HepG2 (cell line): Measurements from ENCODE around the gene TDP2. TPM values are rescaled to one million over a fixed set of nuclear protein-coding genes. Genes with fewer than 3 reads are reported as not detected.
A peak's percentile ranks its signal among the peaks of the same experiment; 100 is the strongest.

Source experiments
- CREB3 ChIP-seq: sonication (generic); formaldehyde crosslinking; IDR thresholded peaks from 2 replicates; pipeline ENCODE4 v1.5.0; 2020; ENCODE audit warnings: missing genetic modification reagents
- GTF3A ChIP-seq: sonication (generic); formaldehyde crosslinking; conservative IDR thresholded peaks from 2 replicates; pipeline ENCODE4 v1.4.0; 2020; ENCODE audit warnings: mild to moderate bottlenecking, missing genetic modification reagents
- HIC2 ChIP-seq: sonication (generic); formaldehyde crosslinking; IDR thresholded peaks from 2 replicates; pipeline ENCODE4 v1.9.0; 2022; ENCODE audit warnings: low read depth, missing genetic modification reagents
- HNRNPLL ChIP-seq: fragments of 200-400 bp; formaldehyde crosslinking; IDR thresholded peaks from 2 replicates; pipeline ENCODE4 v1.6.1; 2017; ENCODE audit warnings: mild to moderate bottlenecking, low read depth, low read length; ENCODE audit not compliant: poor library complexity, severe bottlenecking
- HOXA5 ChIP-seq: sonication (generic); formaldehyde crosslinking; IDR thresholded peaks from 2 replicates; pipeline ENCODE4 v1.4.0; 2020; ENCODE audit warnings: missing genetic modification reagents
- IKZF1 ChIP-seq: fragments of 450-650 bp; IDR thresholded peaks from 2 replicates; pipeline ENCODE4 v1.7.1; 2016
- IKZF4 ChIP-seq: sonication (generic); formaldehyde crosslinking; IDR thresholded peaks from 2 replicates; pipeline ENCODE4 v1.5.1; 2020; ENCODE audit warnings: borderline replicate concordance, mild to moderate bottlenecking, low read depth, missing genetic modification reagents; ENCODE audit errors: not compliant biosample characterization
- IRF9 ChIP-seq: sonication (generic); formaldehyde crosslinking; IDR thresholded peaks from 2 replicates; pipeline ENCODE4 v1.8.0; 2022; ENCODE audit warnings: missing genetic modification reagents, mild to moderate bottlenecking, borderline replicate concordance
- KLF12 ChIP-seq: sonication (generic); formaldehyde crosslinking; IDR thresholded peaks from 2 replicates; pipeline ENCODE4 v1.4.0; 2020; ENCODE audit warnings: missing genetic modification reagents, borderline replicate concordance
- NFKBIZ ChIP-seq: IDR thresholded peaks from 2 replicates; pipeline ENCODE4 v1.6.1; 2018; ENCODE audit warnings: missing genetic modification reagents, missing compliant biosample characterization
- PHB2 ChIP-seq: fragments of 450-650 bp; IDR thresholded peaks from 2 replicates; pipeline ENCODE4 v1.6.1; 2018; ENCODE audit not compliant: partially characterized antibody
- RBAK ChIP-seq: sonication (generic); formaldehyde crosslinking; IDR thresholded peaks from 2 replicates; pipeline ENCODE4 v1.5.1; 2020; ENCODE audit warnings: mild to moderate bottlenecking, missing genetic modification reagents
- REXO4 ChIP-seq: sonication (generic); formaldehyde crosslinking; IDR thresholded peaks from 2 replicates; pipeline ENCODE4 v1.8.0; 2022; ENCODE audit warnings: missing genetic modification reagents, mild to moderate bottlenecking, borderline replicate concordance
- ZBTB34 ChIP-seq: sonication (generic); formaldehyde crosslinking; IDR thresholded peaks from 2 replicates; pipeline ENCODE4 v1.8.0; 2022; ENCODE audit warnings: mild to moderate bottlenecking, missing genetic modification reagents
- ZFP90 ChIP-seq: sonication (generic); formaldehyde crosslinking; IDR thresholded peaks from 2 replicates; pipeline ENCODE4 v1.8.0; 2022; ENCODE audit warnings: missing genetic modification reagents, mild to moderate bottlenecking, inconsistent platforms, borderline replicate concordance
- ZNF24 ChIP-seq: fragments of 450-650 bp; IDR thresholded peaks from 2 replicates; pipeline ENCODE4 v1.6.1; 2017; ENCODE audit warnings: antibody characterized with exemption, mild to moderate bottlenecking
- ZNF430 ChIP-seq: sonication (generic); formaldehyde crosslinking; IDR thresholded peaks from 2 replicates; pipeline ENCODE4 v1.9.0; 2021; ENCODE audit warnings: mild to moderate bottlenecking, missing genetic modification reagents
- ZNF446 ChIP-seq: sonication (generic); formaldehyde crosslinking; IDR thresholded peaks from 2 replicates; pipeline ENCODE4 v1.5.0; 2020; ENCODE audit warnings: mild to moderate bottlenecking, missing genetic modification reagents
- ZNF451 ChIP-seq: sonication (generic); formaldehyde crosslinking; IDR thresholded peaks from 2 replicates; pipeline ENCODE4 v1.5.0; 2020; ENCODE audit warnings: mild to moderate bottlenecking, missing genetic modification reagents
- ZNF564 ChIP-seq: sonication (generic); formaldehyde crosslinking; IDR thresholded peaks from 2 replicates; pipeline ENCODE4 v1.8.1; 2023; ENCODE audit warnings: mild to moderate bottlenecking, missing genetic modification reagents
- ZNF672 ChIP-seq: sonication (generic); formaldehyde crosslinking; IDR thresholded peaks from 2 replicates; pipeline ENCODE4 v1.8.1; 2022; ENCODE audit warnings: missing genetic modification reagents
- ZNF747 ChIP-seq: sonication (generic); formaldehyde crosslinking; IDR thresholded peaks from 2 replicates; pipeline ENCODE4 v1.8.1; 2023; ENCODE audit warnings: missing genetic modification reagents, mild to moderate bottlenecking, borderline replicate concordance
- ZNF761 ChIP-seq: sonication (generic); formaldehyde crosslinking; conservative IDR thresholded peaks from 2 replicates; pipeline ENCODE4 v1.4.0; 2020; ENCODE audit warnings: mild to moderate bottlenecking, missing genetic modification reagents
- ZUFSP ChIP-seq: sonication (generic); formaldehyde crosslinking; IDR thresholded peaks from 2 replicates; pipeline ENCODE4 v1.9.0; 2021; ENCODE audit warnings: missing genetic modification reagents, mild to moderate bottlenecking, borderline replicate concordance
- polyA plus RNA-seq, 8 experiments: library from polyadenylated mRNA; depleted of rRNA in 3 of 8; stranded (reverse) in 7 of 8; unstranded in 1 of 8; fragments of >200 nt; fragmentation: Illumina TruSeq in 4 of 8; extraction: Trizol in 4 of 8; gene quantifications; 2 replicates each; pipeline versions ENCODE4 v1.2.1 to v1.2.3, GENCODE V29; 2011 to 2016; ENCODE audit warnings: low read depth in 4 of 8, missing spikeins in 1 of 8, mixed read lengths in 1 of 8; ENCODE audit not compliant: insufficient read depth in 1 of 8
- total RNA-seq, 5 experiments: library from RNA; depleted of rRNA; stranded (reverse); fragments of >200 nt; fragmentation: Illumina TruSeq; extraction: Trizol; gene quantifications; 2 replicates each; pipeline ENCODE4 v1.2.3, GENCODE V29; 2016; ENCODE audit warnings: low read depth in 1 of 5

The TDP2 gene
- total and polyA plus RNA-seq, 2 of the 13 experiments (the other 11 are each of a cell fraction or from before 2014, with no cell fraction given), result 30.5 to 42.6 TPM

GRCh38 chr6:24666097-24666640 lies 530 bp downstream of the TDP2 start (continued):
- TF ChIP-seq REXO4 (CRISPR knock-in tag) (no peak), ZFP90 (CRISPR knock-in tag) (0 out of 2 replicates have a peak, but pooled peaks have one; percentile 2), KLF12 (CRISPR knock-in tag) (no peak), HIC2 (no peak), HOXA5 (CRISPR knock-in tag) (no peak), ZNF672 (CRISPR knock-in tag) (no peak), ZUFSP (CRISPR knock-in tag) (no peak), IRF9 (no peak), GTF3A (CRISPR knock-in tag) (no peak), IKZF1 (no peak), HNRNPLL (peak; percentile 80), CREB3 (CRISPR knock-in tag) (no peak), RBAK (CRISPR knock-in tag) (no peak), ZNF446 (CRISPR knock-in tag) (no peak), ZNF564 (CRISPR knock-in tag) (peak; percentile 60), ZNF430 (CRISPR knock-in tag) (no peak), IKZF4 (CRISPR knock-in tag) (peak; percentile 32), ZNF747 (peak; percentile 59; the same call in 1 of the 2 replicates), ZNF24 (no peak), PHB2 (no peak), ZNF761 (CRISPR knock-in tag) (no peak), NFKBIZ (CRISPR knock-in tag) (no peak), ZNF451 (CRISPR knock-in tag) (no peak), ZBTB34 (CRISPR knock-in tag) (no peak)
